GM18870 (cell line): Measurements from ENCODE around the gene ANO8.

Experiments
- ATAC-seq: cut with Tn5 transposase; IDR thresholded peaks from one replicate; pipeline ENCODE4 v1.9.1; 2021; ENCODE audit warnings: moderate library complexity; ENCODE audit not compliant: unreplicated experiment

Gene ANO8

DNA sequence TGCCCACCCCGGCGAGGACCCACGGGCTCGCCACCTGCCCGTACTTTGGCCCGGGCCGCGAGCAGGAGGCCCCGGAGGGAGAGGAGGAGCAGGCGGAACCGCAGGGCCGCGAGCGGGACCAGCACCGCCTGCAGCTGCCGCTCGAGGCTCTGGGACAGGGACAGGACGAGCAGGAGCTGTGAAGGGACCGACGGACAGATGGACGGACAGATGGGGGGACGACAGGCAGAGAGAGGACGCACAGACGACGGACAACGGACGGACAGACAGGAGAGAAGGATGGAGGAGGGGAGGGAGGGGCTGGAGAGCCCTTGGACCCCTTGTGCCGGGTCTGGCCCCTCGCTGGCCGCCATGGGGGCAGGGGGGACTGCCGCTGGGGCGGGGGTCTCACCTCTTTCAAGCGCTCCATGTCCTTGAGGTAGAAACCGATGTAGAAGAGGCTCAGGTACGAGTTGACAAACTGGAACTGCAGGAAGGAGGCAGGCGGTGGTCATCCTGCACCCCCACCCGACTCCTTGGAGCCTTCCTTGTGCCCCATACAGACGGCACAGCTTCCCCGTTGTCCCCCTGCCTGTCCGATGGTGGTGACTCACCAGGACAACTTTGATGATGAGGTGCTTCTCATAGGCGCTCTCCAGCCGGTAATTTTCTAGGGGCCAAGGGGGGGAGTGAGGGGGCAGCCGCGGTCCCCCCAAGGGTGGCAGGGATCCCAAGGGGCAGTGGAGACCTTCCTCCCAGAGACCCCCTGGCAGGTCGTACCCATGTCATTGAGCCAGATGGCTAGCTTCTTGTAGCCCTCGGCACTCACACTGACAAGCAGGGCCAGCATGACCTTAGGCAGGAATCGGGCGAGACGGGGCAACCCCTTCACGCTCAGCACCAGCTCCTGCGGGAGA lies 5.0 kb downstream of the ANO8 start:
- no peak for ATAC-seq

DNA sequence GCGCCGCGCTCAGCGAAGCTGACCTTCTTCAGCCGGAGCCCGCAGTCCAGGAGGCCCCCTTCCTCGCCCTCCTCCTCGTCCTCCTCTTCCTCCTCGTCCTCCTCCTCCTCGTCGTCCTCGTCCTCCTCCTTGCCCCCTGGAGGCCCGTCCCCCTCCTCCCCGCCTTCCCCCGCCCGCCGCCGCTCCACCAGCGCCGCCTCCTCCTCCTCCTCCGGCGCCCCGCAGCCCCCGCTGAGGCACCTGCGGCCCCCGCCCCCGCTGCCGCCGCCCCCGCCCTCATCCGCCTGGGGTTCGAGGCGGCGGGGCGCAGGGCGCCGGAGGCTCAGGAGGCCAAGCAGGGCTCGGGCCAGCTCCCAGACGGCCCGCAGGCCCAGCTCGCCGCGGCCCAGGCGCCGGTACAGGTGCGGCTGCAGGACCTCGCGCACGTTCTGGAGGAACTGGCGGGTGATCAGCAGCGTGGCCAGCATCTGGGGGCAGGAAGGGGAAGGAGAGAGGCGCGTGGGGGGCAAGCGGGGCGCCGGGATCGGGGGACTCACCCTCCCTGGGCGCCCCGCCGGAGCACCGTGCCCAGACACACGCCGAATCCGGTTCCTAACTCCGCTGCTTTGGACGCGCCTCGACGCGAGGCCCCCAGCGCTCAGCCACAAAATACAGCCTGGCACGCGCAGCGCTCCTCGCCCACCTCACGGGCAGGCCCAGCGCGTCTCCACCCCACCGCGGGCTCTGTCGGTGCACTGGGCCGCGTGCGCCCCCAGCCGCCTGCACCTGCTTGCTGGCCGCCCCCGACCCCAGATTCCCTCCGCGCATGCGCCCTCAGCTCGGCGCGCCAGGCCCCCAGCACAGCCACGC lies 5.9 kb downstream of the ANO8 start:
- no peak for ATAC-seq

DNA sequence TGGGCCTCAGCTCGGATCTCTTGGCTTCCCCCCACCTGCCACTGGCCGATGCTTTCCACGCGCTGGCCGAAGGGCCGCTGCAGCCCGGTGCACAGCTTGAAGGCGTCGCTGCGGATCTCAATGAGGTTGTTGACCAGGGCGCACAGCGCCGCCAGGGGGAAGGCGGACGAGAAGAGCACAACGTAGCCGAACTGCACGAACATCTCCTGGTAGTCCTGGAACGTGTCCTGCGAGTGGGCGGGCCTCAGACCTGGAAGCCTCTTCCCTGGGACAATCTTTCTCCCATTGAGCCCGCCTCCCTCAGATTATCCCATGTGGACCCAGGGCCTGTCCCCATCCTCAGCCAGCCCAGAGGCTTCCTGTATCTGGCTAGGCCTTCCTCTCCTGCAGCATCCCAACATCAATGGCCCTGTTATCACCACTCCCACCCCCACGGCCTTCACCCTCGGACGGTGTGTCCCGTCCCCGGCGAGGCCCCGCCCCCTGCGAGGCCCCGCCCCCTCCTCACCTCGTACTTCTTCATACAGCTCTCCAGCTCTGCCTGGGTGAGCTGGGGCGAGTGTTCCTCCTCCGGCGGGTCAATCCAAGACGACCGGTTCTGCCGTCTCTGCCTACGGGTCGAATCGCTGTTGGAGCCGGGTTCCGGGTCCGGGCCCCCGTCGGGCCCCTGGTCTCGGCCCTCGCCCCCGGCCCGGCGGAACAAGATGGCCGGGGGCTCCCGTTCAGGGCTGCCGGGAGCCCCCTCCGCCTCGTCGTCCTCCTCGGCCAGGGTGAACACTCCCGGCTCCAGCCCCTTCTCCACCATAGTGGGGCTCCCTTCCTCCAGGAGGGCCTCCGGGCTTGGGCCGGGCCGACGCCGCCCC lies 6.8 kb downstream of the ANO8 start:
- ATAC-seq, result no peak

DNA sequence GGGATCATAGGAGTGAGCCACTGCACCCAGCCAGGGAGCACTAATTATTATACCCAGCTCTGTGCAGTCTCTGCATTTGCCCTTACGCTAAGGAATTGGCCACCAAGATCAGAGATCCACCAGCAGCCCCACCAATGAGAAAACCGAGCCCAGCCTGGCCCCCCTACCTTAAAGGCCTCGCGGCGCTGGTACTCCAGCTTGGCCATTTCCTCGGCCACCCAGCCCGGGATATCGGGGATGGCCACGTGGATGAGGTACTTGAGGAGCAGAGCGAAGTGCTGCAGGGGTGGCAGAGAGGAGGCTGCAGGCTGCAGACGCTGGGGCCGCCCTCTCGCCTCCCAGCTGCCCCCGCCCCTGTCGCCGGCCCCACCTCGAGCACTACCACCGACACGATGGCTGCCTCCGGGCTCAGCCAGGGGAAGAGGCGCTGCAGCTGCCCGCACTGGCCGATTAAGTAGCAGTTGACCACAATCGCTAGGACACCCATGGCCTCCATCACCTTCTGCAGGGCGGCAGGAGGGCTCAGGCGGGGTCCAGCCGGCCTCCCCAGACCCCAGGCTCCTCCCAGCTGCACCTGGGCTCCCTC lies 7.5 kb downstream of the ANO8 start:
- no peak for ATAC-seq

DNA sequence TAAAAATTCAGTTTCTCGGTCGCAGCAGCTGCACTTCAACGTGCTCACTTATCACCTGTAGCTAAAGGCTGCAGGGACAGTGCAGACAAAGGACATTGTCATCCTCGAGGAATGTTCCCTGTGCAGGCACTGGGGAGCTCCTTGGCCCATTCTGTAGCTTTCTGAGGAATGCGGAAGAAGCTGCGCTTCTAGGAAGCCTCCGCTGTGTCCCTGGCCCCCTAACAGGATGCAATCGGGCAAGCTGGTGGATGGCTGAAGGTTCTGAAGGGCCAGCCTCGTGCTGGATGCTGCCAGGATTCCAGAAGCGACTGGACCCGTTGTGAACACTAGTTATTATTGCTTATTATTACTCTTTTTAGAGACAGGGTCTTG lies 8.1 kb downstream of the ANO8 start:
- ATAC-seq, result no peak

DNA sequence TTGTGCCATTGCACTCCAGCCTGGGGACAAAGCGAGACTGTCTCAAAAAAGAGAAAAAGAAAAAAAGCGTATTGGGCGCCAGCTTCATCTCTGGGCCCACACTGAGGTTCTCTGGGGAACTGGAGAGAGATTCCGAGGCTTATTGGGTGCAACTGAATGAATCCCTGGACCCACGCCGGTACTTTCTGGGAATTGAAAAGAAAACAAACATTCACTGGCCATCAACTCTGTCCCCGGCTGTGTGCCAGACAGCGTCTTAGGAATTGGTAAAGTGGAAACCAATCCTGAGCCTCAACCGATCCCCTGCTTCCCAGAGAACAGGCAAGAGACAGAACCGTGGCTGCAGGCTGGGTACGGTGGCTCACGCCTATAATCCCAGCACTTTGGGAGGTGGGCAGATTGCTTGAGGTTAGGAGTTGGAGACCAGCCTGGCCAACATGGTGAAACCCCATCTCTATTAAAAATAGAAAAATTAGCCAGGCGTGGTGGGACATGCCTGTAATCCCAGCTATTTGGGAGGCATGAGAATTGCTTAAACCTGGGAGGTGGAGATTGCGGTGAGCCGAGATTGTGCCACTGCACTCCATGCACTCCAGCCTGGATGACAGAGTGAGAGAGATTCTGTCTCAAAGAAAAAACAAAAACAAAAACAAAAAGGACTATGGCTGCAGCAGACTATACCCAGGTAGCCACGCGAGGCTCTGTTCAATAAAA lies 8.6 kb downstream of the ANO8 start:
- no peak for ATAC-seq

DNA sequence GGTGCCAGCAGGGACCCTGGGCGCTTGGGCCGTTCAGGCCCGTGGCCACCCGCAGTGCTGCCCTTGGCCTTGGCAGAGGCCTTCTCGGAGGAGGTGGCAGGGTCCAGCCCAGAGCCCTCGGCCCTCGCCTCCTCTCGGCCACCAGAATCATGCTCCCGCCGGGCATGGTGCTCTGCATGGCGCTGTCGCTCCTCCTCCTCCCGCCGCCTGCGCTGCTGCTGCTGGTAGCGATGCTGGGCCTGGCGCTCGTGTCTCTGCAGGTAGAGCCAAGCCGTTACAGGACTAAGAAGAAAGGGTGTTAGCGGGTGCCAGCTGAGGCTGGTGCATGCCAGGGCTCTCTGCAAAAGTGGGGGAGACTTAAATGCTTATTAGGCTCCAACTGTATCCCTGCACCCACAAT lies 9.5 kb downstream of the ANO8 start:
- ATAC-seq, result no peak

DNA sequence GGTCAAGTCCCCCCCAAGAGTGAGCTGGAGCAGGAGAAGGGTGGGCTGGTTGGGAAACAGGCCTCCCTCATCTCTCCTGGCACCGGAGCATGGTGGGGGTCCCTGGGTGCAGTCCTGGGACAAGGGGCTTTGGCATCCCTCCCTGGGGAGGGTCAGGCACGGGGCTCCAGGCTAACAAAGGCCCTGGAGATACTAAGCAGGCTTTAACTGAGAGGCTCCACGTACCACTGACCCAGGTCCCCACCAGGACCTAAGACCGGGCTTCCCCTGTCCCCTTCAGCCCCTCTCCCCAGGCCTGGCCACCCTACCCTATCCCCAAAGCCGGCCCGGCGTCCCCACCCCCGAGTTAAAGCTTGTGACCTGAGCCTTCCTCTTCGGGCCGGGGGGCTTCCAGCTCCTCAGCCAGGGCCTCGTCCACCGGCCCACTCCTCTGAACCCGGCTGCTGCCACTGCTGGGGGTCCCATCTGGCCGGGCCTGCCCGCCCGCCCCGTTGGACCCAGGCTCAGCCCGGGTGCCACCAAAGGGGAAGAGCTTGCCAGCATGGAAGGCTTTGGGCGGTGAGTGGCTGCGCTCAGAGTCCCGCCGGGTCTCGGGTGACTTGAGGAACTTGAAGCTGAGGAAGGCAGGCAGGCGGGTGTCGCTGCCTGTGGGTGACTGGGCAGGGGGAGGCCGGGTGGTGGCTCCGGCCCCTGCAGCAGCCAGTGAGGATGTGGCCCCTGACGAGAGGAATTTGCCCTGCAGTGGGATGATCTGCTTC lies 10.1 kb downstream of the ANO8 start:
- no peak for ATAC-seq

DNA sequence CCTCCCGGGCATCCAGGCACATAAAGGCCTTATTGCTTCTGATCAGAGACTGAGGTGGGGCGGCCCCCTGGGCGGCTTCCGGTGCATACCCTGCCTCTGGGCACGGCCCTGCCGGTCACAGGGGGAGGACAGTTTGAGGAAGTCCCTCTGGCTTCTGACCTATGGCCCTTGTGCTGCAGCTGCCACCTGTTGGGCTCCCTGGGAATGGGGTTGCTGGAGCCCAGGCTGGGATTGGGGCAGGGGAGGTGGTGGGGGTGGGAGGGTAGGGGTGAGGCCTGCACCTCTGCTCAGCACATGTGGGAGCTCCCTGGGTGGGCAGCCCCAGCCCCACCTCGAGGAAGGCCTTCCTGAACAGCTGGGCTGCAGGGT lies 10.7 kb downstream of the ANO8 start:
- no peak for ATAC-seq

DNA sequence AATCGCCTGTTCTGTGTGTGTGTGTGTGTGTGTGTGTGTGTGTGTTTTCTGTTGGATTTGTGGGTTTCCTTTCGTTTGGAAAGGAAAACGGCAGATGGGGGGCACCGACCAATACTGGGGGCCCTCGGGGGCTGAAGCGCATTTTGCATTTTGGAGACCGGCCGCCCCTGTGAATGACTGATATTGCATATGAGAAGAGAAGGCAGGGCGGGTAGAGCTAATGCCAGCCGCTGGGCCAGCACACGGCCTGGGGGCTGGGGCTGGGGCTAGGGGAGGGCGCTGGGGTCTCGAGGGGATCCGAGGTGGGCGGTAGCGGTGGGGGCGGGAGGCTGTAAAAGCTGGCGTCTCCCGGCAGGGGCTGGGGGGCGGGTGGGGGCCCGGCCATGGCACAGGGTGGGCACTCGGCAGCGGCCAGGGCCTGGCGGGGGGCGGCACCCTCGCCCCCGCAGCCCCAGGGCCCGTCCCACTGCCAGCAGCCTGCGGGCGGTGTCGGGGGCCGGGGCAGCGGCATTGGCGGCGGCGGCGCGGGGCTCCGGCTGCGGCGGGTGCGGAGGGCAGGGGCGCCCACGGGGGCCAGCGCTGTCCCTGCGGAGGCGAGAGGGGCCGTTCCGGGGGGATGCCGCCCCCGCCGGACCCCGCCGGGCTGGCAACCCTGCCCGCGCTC lies 11.2 kb downstream of the ANO8 start:
- no peak for ATAC-seq

DNA sequence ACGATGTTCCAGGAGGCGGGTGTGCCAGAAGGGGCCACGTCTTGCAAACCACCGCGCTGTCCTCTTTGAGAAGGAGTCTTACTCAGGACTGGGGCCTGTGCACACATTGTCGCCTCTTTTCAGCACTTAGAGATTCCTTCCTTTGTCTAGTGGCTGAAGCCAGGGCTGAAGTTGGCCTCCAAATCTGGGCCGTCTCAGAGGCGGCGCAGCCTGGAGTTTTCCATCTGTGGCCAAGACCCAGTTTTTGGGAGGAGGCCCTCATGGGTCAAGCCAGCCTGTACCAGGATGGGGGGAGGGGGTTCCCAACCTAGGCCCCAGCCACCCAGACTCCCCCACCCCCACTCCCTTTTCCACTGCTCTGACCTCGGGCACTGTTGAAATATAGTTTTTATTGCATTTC lies 11.8 kb downstream of the ANO8 start:
- ATAC-seq, result no peak

DNA sequence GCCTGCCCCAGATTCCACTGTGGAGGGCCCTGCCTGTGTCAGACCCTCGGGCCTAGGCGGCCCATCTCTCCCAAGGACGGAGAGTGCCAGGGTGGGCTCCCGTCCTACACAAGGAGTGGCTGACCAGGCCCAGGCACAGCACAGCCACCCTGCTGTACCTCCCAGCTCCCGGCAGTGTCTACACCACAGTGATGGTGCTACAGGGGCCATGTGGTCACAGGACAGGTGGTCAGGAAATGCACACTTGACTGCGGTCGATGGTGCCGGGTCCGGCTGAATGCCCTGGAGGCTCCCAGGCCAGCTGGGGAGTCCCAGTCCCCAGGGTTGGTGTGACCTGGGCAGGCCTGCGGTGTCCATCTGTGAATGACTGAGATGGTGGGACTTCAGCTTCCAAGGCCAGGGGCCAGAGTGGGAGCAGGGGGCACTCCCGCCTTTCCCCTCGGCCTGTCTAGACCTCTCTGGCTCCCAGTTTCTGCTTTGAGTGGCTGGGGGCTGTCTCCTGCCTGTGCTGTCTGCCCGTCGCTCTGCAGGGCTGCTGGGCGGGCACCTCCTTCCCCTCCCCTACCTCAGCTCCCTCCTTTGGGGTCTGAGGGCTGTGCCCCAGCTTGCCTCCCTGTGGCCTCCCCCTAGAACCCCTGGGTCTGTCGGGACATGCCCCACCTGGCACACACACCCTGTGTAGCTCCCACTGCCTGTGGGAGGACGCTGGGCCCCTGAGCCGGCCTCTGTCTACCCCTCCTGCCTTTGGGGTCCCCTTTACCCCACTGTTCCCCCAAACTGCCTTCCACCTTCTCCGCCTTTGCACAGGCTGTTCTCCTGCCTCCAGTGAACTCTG lies 12.8 kb downstream of the ANO8 start:
- ATAC-seq, result no peak

DNA sequence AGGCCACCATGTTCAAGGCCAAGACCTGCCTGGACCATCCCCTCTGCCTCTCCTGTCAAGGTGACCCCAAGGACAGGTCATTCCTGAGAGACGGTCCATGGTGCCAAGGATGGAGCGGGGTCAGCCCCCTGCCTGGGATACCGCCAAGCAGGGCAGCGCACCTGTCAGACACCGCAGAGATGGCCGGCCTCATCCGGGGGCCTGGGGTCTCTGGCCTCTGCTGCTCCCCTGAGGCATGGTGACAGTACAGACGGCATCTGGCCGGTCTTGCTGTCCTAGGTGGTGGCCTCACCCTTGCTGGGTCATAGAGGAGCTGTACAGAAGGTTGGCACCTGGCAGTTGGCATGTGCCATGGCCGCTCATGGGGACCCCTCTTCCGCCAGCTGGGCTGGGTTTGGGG lies 14.2 kb downstream of the ANO8 start:
- no peak for ATAC-seq

DNA sequence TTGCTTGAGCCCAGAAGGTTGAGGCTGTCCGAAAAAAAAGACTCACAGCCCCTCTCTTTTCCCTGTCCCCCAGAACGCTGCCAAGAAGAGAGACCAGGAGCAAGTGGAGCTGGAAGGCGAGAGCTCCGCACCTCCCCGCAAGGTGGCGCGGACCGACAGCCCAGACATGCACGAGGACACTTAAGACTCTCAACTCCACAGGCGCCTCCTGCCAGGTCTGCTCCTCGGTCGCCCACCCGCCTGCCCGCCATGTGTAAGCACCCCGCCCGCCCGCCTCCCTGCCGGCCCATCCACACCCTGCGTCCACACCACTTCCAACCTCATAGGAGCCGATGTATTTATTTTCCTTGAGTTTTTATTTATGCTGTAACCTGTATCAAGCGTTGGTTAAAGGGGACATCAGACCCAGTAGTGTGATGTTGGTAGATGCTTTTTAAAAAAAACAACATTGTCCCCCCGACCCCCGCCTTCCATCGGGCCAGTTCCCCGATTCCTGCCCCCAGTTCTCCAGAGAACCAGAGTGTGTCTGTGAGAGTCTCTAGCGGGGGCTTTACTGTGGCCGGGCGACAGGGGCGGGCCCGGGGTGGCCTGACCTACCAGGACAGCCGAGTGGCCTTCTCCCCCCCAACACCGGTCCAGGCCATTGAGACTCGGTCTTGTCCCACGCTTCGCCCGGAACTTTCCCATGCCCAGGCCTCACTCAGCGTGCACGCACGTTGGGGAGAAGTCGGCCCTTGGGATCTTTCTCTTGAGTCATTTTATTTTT lies 15.0 kb downstream of the ANO8 start:
- ATAC-seq, result no peak

DNA sequence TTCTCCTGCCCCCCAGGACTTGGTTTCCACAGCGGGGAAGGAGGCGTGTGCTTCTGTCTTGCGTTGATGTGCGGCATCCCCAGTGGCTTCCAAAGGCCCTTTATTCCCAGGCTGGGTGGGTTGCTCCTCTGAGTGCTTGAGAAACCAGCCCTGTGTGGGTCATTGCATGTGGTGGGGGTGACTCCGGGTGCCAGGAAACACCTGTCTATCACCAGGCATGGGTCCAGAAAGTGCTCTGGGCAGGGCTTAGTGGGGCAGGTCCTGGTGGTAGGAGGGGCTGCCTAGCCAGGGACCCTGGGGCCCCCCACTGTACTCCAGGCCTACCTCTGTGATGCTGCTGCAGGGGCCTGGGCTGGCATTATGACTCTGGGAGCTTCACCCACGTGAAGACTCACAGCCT lies 15.7 kb downstream of the ANO8 start:
- no peak for ATAC-seq

DNA sequence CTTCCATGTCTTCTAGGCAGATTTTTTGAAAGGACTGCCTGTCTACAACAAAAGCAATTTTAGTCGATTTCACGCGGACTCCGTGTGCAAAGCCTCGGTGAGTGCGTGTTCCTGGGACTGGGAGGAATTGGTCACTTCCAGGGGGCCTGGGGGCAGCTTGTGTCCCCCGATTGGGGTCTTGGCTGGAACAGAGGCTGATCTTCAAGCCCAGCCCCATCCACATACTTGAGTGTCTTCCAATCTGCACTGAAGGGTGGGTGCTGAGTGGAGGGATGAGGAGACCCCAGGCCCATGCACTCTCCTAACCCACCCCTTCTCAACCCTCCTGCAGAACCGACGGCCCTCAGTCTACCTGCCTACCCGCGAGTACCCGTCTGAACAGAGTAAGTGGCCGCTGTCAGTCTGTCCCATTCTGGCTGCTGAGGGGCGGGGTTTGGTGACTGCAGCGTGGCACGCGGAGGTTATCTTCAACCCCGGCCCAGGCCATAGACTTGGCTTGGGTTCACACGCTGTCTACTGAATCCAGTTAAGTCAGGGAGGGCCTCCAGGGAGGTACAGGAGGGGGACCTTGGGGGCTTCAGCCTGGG lies 20.6 kb downstream of the ANO8 start:
- ATAC-seq, result no peak
